Measurements from ENCODE around the gene TRPM1.

TRPM1 gene

DNA sequence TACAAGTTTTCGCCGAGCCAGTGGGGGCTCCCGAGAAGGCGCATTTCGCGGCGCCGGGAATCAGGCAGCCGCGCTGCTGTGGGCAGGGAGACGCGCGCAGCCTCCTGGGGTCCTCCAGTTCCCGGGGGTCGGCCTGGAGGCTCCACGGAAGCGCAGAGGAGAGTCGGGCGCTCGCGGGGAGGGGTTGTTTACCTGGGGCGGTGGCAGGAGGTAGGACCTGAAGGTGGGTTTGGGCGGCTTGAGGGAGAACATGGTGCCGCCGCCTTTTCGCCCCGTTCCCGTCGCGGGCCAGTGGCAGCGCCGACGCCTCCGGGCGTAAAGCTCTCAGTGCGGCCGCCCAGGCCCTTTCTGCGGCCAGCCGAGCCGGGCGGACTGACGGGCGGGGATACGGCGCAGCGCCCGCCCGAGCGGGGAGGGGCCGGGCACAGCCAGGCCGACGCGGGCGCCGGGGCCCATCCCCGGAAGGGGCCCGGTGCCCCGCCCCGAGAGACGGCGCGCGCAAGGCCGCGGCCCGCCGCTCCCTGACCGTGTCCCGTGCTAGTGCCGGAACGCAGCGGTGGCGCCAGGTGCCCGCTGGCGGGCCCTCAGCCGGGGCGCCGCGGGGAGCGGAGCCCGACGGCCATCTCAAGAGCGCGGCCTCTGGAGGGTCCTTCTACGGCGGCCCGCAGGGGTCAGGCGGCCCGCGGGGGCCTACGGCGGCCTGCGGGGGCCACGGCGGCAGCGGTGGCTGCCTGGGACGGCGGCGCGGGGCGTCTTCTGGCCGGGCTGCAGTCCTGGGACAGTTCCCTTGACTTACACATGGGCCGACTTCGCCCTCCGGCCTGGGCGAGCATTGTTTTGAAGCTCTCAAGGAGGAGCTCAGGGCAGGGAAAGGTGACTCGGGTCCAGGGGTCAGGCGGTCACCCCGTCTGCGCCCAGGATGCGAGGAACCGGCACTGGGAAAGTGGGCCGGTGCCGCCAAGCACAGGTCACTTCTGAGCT, 110.0 kb downstream of the TRPM1 start, which contains the start of gene MTMR10:
MTMR10 (minus strand) TSS at position 374 of the 981 bp plus-strand sequence; CDS start at position 252, 122 bp downstream.
- ChIA-PET CTCF (interaction anchor here (0.7 to 0.9 kb wide), 3 partner anchors 32 to 137 kb away, joined by 3 to 4 read pairs (median 3); no protein-coding TSS in a partner anchor), POLR2A (interaction anchor here (1.0 to 1.4 kb wide), 4 partner anchors 48 to 137 kb away, joined by 3 read pairs; no protein-coding TSS in a partner anchor)
- H3K36me3 ChIP-seq (ENCODE audit: control insufficient read depth in 2 of 2, insufficient read depth in 1 of 2, low read length in 2 of 2), result peaks cover 0 to 3% of the 10 kb centered on the region in 2 experiments; a peak in 1 of 3 replicates
- H3K27ac ChIP-seq (ENCODE audit: extremely low read depth, low read depth, low read length), result peak within 1 kb of the TSS; percentile 91
- H3K4me3 ChIP-seq (ENCODE audit: low read depth, low read length), result peak within 1 kb of the TSS; percentile 80
- no peaks in the 10 kb centered on the region; the same call in 1 of the 2 replicates for H3K4me1 ChIP-seq (ENCODE audit: control insufficient read depth, insufficient read depth, low read length)
- H3K9me3 ChIP-seq (ENCODE audit: control insufficient read depth, insufficient read depth, low read depth, low read length), result no peaks in the 10 kb centered on the region
- peak; percentile 40; the same call in 1 of the 2 replicates for TF ChIP-seq ZFHX2 (tag by site-specific recombination; conservative IDR thresholded peaks at IDR 0.05)
- TF ChIP-seq ZNF23 (tag by site-specific recombination; IDR thresholded peaks at IDR 0.05; ENCODE audit: borderline replicate concordance), result no peak
- TF ChIP-seq SP2 (tag by site-specific recombination; IDR thresholded peaks at IDR 0.05), result peak; percentile 56
- TF ChIP-seq, protein P1, sequence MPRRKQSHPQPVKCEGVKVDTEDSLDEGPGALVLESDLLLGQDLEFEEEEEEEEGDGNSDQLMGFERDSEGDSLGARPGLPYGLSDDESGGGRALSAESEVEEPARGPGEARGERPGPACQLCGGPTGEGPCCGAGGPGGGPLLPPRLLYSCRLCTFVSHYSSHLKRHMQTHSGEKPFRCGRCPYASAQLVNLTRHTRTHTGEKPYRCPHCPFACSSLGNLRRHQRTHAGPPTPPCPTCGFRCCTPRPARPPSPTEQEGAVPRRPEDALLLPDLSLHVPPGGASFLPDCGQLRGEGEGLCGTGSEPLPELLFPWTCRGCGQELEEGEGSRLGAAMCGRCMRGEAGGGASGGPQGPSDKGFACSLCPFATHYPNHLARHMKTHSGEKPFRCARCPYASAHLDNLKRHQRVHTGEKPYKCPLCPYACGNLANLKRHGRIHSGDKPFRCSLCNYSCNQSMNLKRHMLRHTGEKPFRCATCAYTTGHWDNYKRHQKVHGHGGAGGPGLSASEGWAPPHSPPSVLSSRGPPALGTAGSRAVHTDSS (tag by site-specific recombination; IDR thresholded peaks at IDR 0.05), result no peak
- TF ChIP-seq, protein P2, sequence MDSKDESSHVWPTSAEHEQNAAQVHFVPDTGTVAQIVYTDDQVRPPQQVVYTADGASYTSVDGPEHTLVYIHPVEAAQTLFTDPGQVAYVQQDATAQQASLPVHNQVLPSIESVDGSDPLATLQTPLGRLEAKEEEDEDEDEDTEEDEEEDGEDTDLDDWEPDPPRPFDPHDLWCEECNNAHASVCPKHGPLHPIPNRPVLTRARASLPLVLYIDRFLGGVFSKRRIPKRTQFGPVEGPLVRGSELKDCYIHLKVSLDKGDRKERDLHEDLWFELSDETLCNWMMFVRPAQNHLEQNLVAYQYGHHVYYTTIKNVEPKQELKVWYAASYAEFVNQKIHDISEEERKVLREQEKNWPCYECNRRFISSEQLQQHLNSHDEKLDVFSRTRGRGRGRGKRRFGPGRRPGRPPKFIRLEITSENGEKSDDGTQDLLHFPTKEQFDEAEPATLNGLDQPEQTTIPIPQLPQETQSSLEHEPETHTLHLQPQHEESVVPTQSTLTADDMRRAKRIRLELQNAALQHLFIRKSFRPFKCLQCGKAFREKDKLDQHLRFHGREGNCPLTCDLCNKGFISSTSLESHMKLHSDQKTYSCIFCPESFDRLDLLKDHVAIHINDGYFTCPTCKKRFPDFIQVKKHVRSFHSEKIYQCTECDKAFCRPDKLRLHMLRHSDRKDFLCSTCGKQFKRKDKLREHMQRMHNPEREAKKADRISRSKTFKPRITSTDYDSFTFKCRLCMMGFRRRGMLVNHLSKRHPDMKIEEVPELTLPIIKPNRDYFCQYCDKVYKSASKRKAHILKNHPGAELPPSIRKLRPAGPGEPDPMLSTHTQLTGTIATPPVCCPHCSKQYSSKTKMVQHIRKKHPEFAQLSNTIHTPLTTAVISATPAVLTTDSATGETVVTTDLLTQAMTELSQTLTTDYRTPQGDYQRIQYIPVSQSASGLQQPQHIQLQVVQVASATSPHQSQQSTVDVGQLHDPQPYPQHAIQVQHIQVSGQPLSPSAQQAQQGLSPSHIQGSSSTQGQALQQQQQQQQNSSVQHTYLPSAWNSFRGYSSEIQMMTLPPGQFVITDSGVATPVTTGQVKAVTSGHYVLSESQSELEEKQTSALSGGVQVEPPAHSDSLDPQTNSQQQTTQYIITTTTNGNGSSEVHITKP (tag by site-specific recombination; IDR thresholded peaks at IDR 0.05), result peak; percentile 51; the same call in 1 of the 2 replicates
- TF ChIP-seq ZIC2 (tag by site-specific recombination; IDR thresholded peaks at IDR 0.05), result peak; percentile 12; the same call in 1 of the 2 replicates
- TF ChIP-seq, protein P3, sequence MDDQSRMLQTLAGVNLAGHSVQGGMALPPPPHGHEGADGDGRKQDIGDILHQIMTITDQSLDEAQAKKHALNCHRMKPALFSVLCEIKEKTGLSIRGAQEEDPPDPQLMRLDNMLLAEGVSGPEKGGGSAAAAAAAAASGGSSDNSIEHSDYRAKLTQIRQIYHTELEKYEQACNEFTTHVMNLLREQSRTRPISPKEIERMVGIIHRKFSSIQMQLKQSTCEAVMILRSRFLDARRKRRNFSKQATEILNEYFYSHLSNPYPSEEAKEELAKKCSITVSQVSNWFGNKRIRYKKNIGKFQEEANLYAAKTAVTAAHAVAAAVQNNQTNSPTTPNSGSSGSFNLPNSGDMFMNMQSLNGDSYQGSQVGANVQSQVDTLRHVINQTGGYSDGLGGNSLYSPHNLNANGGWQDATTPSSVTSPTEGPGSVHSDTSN (CRISPR knock-in tag; IDR thresholded peaks at IDR 0.05), result no peak
- peak; percentile 82 for TF ChIP-seq GLIS2 (tag by site-specific recombination; IDR thresholded peaks at IDR 0.05)
- TF ChIP-seq ZNF423 (tag by site-specific recombination; IDR thresholded peaks at IDR 0.05), result 0 out of 2 replicates have a peak, but pooled peaks have one; percentile 9
- TF ChIP-seq, protein P4, sequence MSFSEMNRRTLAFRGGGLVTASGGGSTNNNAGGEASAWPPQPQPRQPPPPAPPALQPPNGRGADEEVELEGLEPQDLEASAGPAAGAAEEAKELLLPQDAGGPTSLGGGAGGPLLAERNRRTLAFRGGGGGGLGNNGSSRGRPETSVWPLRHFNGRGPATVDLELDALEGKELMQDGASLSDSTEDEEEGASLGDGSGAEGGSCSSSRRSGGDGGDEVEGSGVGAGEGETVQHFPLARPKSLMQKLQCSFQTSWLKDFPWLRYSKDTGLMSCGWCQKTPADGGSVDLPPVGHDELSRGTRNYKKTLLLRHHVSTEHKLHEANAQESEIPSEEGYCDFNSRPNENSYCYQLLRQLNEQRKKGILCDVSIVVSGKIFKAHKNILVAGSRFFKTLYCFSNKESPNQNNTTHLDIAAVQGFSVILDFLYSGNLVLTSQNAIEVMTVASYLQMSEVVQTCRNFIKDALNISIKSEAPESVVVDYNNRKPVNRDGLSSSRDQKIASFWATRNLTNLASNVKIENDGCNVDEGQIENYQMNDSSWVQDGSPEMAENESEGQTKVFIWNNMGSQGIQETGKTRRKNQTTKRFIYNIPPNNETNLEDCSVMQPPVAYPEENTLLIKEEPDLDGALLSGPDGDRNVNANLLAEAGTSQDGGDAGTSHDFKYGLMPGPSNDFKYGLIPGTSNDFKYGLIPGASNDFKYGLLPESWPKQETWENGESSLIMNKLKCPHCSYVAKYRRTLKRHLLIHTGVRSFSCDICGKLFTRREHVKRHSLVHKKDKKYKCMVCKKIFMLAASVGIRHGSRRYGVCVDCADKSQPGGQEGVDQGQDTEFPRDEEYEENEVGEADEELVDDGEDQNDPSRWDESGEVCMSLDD (tag by site-specific recombination; IDR thresholded peaks at IDR 0.05), result 0 out of 2 replicates have a peak, but pooled peaks have one; percentile 26
- no peak for TF ChIP-seq ZNF214 (tag by site-specific recombination; IDR thresholded peaks at IDR 0.05; ENCODE audit: borderline replicate concordance)
- TF ChIP-seq ZNF76 (tag by site-specific recombination; IDR thresholded peaks at IDR 0.05; ENCODE audit: borderline replicate concordance, low read depth), result peak; percentile 37; the same call in 1 of the 2 replicates
- TF ChIP-seq ZNF555 (tag by site-specific recombination; conservative IDR thresholded peaks at IDR 0.05), result no peak
- peak; percentile 95 for TF ChIP-seq ZBTB8A (tag by site-specific recombination; IDR thresholded peaks at IDR 0.05)
- TF ChIP-seq MZF1 (tag by site-specific recombination; IDR thresholded peaks at IDR 0.05; ENCODE audit: borderline replicate concordance), result no peak
- no peak for TF ChIP-seq GFI1B (tag by site-specific recombination; IDR thresholded peaks at IDR 0.05)
- TF ChIP-seq, protein P5, sequence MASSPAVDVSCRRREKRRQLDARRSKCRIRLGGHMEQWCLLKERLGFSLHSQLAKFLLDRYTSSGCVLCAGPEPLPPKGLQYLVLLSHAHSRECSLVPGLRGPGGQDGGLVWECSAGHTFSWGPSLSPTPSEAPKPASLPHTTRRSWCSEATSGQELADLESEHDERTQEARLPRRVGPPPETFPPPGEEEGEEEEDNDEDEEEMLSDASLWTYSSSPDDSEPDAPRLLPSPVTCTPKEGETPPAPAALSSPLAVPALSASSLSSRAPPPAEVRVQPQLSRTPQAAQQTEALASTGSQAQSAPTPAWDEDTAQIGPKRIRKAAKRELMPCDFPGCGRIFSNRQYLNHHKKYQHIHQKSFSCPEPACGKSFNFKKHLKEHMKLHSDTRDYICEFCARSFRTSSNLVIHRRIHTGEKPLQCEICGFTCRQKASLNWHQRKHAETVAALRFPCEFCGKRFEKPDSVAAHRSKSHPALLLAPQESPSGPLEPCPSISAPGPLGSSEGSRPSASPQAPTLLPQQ (tag by site-specific recombination; IDR thresholded peaks at IDR 0.05), result 0 out of 2 replicates have a peak, but pooled peaks have one; percentile 31
- peak; percentile 77 for TF ChIP-seq ZNF335 (tag by site-specific recombination; conservative IDR thresholded peaks at IDR 0.05)
- no peak for TF ChIP-seq ZNF174 (tag by site-specific recombination; IDR thresholded peaks at IDR 0.05)
- TF ChIP-seq, protein P6, sequence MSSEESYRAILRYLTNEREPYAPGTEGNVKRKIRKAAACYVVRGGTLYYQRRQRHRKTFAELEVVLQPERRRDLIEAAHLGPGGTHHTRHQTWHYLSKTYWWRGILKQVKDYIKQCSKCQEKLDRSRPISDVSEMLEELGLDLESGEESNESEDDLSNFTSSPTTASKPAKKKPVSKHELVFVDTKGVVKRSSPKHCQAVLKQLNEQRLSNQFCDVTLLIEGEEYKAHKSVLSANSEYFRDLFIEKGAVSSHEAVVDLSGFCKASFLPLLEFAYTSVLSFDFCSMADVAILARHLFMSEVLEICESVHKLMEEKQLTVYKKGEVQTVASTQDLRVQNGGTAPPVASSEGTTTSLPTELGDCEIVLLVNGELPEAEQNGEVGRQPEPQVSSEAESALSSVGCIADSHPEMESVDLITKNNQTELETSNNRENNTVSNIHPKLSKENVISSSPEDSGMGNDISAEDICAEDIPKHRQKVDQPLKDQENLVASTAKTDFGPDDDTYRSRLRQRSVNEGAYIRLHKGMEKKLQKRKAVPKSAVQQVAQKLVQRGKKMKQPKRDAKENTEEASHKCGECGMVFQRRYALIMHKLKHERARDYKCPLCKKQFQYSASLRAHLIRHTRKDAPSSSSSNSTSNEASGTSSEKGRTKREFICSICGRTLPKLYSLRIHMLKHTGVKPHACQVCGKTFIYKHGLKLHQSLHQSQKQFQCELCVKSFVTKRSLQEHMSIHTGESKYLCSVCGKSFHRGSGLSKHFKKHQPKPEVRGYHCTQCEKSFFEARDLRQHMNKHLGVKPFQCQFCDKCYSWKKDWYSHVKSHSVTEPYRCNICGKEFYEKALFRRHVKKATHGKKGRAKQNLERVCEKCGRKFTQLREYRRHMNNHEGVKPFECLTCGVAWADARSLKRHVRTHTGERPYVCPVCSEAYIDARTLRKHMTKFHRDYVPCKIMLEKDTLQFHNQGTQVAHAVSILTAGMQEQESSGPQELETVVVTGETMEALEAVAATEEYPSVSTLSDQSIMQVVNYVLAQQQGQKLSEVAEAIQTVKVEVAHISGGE (tag by site-specific recombination; conservative IDR thresholded peaks at IDR 0.05; ENCODE audit: low read depth), result peak; percentile 53
